MCF 10A (cell line): ENCODE data around the gene SMURF1. TPM values are rescaled to one million over a fixed set of nuclear protein-coding genes. Genes with fewer than 3 reads are reported as not detected.

ENCODE experiments used
- BruUV-seq: library from RNA; stranded (reverse); fragments of 400-500 nt; replicated peaks from 2 replicates; lab custom pipeline; 2021; lab: Mats Ljungman, UMichigan
- CTCF ChIA-PET: fragments of 300-600 bp; sonication (Branson Sonifier 250); formaldehyde crosslinking; extraction: SDS; loops from one replicate; lab custom pipeline; 2021; ENCODE audit warnings: antibody characterized with exemption, inconsistent platforms; lab: Yijun Ruan, JAX
- POLR2A ChIA-PET: fragments of 300-600, 350-650 bp; sonication (Branson Sonifier 250); formaldehyde crosslinking; extraction: SDS; loops from one replicate; lab custom pipeline; 2020; ENCODE audit warnings: antibody characterized with exemption, inconsistent platforms; lab: Yijun Ruan, JAX
- DNase-seq: peaks from one replicate; pipeline ENCODE4 v3.0.0-alpha.2; 2018; ENCODE audit not compliant: unreplicated experiment
- H3K27ac Mint-ChIP-seq: one replicate; pipeline ENCODE4 v1.8.0; 2022; ENCODE audit warnings: mild to moderate bottlenecking, low read depth, mixed read lengths; ENCODE audit not compliant: unreplicated experiment
- H3K27me3 Mint-ChIP-seq: one replicate; pipeline ENCODE4 v1.8.0; 2022; ENCODE audit warnings: mixed read lengths; ENCODE audit not compliant: insufficient read depth, unreplicated experiment
- H3K36me3 Mint-ChIP-seq: one replicate; pipeline ENCODE4 v1.8.0; 2022; ENCODE audit warnings: mild to moderate bottlenecking, moderate library complexity, mixed read lengths; ENCODE audit not compliant: insufficient read depth, unreplicated experiment
- H3K4me1 Mint-ChIP-seq: one replicate; pipeline ENCODE4 v1.8.0; 2022; ENCODE audit warnings: mixed read lengths; ENCODE audit not compliant: insufficient read depth, unreplicated experiment
- H3K4me3 Mint-ChIP-seq: one replicate; pipeline ENCODE4 v1.8.0; 2022; ENCODE audit warnings: mild to moderate bottlenecking, moderate library complexity, mixed read lengths; ENCODE audit not compliant: unreplicated experiment
- H3K9me3 Mint-ChIP-seq: one replicate; pipeline ENCODE4 v1.8.0; 2022; ENCODE audit warnings: mixed read lengths; ENCODE audit not compliant: unreplicated experiment
- CTCF ChIP-seq: fragments of 200-600 bp; IDR thresholded peaks from one replicate; pipeline ENCODE4 v1.8.0; 2022; ENCODE audit warnings: antibody characterized with exemption, mild to moderate bottlenecking; ENCODE audit not compliant: unreplicated experiment
- intact Hi-C: fragments of 100-400 bp; cut with micrococcal nuclease; formaldehyde crosslinking; loops from 2 replicates; pipeline ENCODE4 v1.14.1; 2022
- total RNA-seq: library from RNA; stranded (reverse); gene quantifications from 2 replicates; pipeline ENCODE4 v1.2.3, GENCODE V29; 2022

Gene SMURF1
- total RNA-seq, 1 experiment from 2014 or later = 19.9 TPM

DNA sequence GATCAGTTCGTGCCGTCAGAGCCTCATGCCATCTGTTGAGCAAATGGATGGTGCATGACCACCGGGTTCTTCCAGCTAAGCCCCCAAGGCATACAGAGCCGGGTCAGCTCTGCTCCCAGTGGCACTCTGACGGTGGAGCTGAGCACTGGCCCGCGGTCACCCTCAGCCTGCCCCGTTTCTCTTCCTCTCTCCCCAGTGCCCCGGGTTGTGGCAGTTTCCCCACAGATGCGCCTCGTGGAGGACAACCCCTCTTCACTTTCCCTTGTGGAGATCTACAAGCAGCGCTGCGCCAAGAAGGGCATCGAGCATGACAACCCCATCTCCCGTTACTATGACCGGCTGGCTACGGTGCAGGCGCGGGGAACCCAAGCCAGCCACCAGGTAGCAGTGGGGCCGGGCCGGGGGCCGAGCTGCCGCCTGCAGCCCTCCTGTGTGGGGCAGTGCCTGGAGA is 135.7 kb downstream of the SMURF1 start:
- Mint-ChIP-seq H3K27ac (no peak overlapping the region), H3K36me3 (peaks cover 88% of the 10 kb centered on the region), H3K4me1 (no peaks in the 10 kb centered on the region), H3K4me3 (no peak overlapping the region), H3K27me3 (no peaks in the 10 kb centered on the region), H3K9me3 (no peaks in the 10 kb centered on the region)
- no peak for TF ChIP-seq CTCF
- intact Hi-C loops = no loop called here
- ChIA-PET CTCF (no interaction called here), POLR2A (no interaction called here)
- no peak for DNase-seq
- BruUV-seq = no TSS peak

DNA sequence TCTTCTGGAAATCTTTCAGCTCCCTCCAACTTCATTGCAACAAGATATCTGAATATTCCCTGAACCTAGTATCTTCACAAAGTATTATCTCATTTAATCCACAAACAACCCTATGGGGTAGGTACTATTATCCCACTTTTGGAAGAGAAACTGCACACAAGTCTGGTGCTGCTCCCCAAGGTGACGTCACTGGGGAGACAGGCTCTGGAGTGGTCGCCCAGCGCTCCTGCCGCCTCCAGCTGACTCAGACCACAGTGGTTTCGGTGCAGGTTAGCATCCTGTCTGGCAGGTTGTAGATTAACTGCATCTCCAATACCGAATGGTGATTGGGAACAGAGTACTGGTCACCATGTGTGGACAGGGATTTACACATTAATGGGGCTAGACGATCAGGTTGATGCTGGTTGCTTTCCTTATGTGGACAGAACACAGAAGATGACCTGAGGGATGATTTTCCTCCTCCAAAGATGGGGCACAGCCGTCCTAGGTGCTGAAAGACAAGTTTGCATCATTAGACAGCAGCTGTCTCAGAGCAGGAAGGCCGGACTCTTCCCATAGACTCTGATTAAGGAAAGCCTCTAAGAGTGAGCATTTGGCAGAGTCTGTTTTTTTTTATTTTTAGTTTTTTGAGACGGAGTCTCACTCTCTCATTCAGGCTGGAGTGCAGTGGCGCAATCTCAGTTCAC is 137.0 kb downstream of the SMURF1 start:
- no peak for TF ChIP-seq CTCF

GRCh38 chr7:99005776-99006175 is 138.1 kb downstream of the SMURF1 start:
- Mint-ChIP-seq H3K27ac (no peak overlapping the region), H3K36me3 (peaks cover 93% of the 10 kb centered on the region), H3K27me3 (no peaks in the 10 kb centered on the region), H3K9me3 (no peaks in the 10 kb centered on the region), H3K4me1 (no peaks in the 10 kb centered on the region), H3K4me3 (no peak overlapping the region)
- ChIA-PET POLR2A (no interaction called here), CTCF (interaction anchor here (0.5 to 1.0 kb wide), 3 partner anchors 33 to 580 kb away, joined by 3 read pairs; no protein-coding TSS in a partner anchor)
- no peak for TF ChIP-seq CTCF
- no TSS peak for BruUV-seq
- intact Hi-C loops = no loop called here
- DNase-seq = no peak

More for the DNA sequence above, 137.0 kb downstream of the SMURF1 start:
- Mint-ChIP-seq H3K4me1 (no peaks in the 10 kb centered on the region), H3K27ac (no peak overlapping the region), H3K9me3 (no peaks in the 10 kb centered on the region), H3K27me3 (no peaks in the 10 kb centered on the region), H3K36me3 (peaks cover 88% of the 10 kb centered on the region), H3K4me3 (no peak overlapping the region)
- BruUV-seq = no TSS peak
- ChIA-PET POLR2A (no interaction called here), CTCF (interaction anchor here (0.6 to 1.0 kb wide), 2 partner anchors 17 to 307 kb away, joined by 3 to 4 read pairs; no protein-coding TSS in a partner anchor)
- intact Hi-C loops = no loop called here
- no peak for DNase-seq

DNA sequence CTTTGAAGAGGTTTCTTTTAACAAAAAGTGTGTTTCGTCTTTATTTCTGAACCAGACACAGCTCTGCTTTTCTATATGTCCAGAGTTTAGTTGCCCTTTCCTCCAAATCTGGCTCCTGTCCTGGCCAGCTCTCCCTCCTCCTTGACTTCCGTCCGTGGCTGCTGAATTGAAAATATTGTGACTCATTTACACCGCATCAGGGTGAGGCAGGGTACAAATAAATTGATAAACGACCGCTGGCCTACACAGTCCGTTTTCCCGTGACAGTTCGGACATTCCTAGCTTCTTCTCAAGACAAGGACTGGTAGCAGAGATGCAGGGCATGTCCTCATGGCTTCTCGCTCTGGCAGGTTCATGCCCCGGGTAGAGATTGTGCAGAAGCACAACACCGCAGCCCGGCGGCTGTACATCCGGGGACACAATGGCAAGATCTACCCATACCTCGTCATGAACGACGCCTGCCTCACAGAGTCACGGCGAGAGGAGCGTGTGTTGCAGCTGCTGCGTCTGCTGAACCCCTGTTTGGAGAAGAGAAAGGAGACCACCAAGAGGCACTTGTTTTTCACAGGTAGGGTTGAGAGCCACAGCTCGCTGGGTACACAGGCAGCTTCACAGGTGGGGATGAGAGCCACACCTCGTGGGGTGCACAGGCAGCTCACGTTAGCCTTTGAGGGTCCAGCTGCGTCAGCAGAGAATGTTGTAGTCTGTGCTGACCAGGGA is 139.0 kb downstream of the SMURF1 start:
- intact Hi-C loops = no loop called here
- CTCF ChIA-PET = interaction anchor here (0.6 kb wide), 1 partner anchor 34 kb away, joined by 3 read pairs; no protein-coding TSS in a partner anchor

More for the DNA sequence above, 139.0 kb downstream of the SMURF1 start:
- H3K4me3 Mint-ChIP-seq = no peak overlapping the region
- H3K27ac Mint-ChIP-seq = no peak overlapping the region
- peaks cover 92% of the 10 kb centered on the region for H3K36me3 Mint-ChIP-seq
- no peak for TF ChIP-seq CTCF
- no peaks in the 10 kb centered on the region for H3K27me3 Mint-ChIP-seq
- POLR2A ChIA-PET = interaction anchor here (0.5 kb wide), 1 partner anchor 87 kb away, joined by 4 read pairs; no protein-coding TSS in a partner anchor
- H3K9me3 Mint-ChIP-seq = no peaks in the 10 kb centered on the region
- DNase-seq = no peak
- no peaks in the 10 kb centered on the region for H3K4me1 Mint-ChIP-seq
- no TSS peak for BruUV-seq
